PC-9 (cell line): ENCODE data around the gene VPS13D. TPM values are rescaled to one million over a fixed set of nuclear protein-coding genes. Genes with fewer than 3 reads are reported as not detected.

Experiments used
- BruUV-seq: library from RNA; stranded (reverse); fragments of 400-500 nt; replicated peaks from 2 replicates; lab custom pipeline; 2021; lab: Mats Ljungman, UMichigan
- CTCF ChIA-PET: fragments of 300-600 bp; sonication (Branson Sonifier 250); formaldehyde crosslinking; loops from one replicate; lab custom pipeline; 2022; ENCODE audit warnings: antibody characterized with exemption; lab: Charles Lee
- POLR2A ChIA-PET: fragments of 300-600 bp; sonication (Branson Sonifier 250); formaldehyde crosslinking; loops from one replicate; lab custom pipeline; 2022; ENCODE audit warnings: antibody characterized with exemption; ENCODE audit not compliant: unreplicated experiment; lab: Charles Lee
- DNase-seq, 2 experiments: peaks; one replicate each; pipeline versions ENCODE4 v3.0.0 to v3.0.0-alpha.2; 2015 to 2022; ENCODE audit warnings: mixed read lengths in 1 of 2
- H2AFZ ChIP-seq: fragments of 200-600 bp; sonication (generic); 2 replicates; pipeline ENCODE4 v1.8.1; 2017; ENCODE audit warnings: antibody characterized with exemption
- H3F3A ChIP-seq: fragments of 200-600 bp; sonication (generic); 2 replicates; pipeline ENCODE4 v1.8.1; 2017; ENCODE audit warnings: antibody characterized with exemption, mild to moderate bottlenecking, low read depth; ENCODE audit not compliant: insufficient read depth
- H3K27ac ChIP-seq: fragments of 200-600 bp; sonication (generic); 2 replicates; pipeline ENCODE4 v1.6.1; 2016; ENCODE audit warnings: mixed run types
- H3K27me3 ChIP-seq: fragments of 200-600 bp; sonication (generic); 2 replicates; pipeline ENCODE4 v1.6.1; 2016; ENCODE audit warnings: low read depth, mixed run types; ENCODE audit not compliant: insufficient read depth
- H3K36me3 ChIP-seq: fragments of 200-600 bp; sonication (generic); 2 replicates; pipeline ENCODE4 v1.6.1; 2016; ENCODE audit warnings: low read depth, mixed run types
- H3K4me1 ChIP-seq: fragments of 200-600 bp; sonication (generic); replicated peaks from 2 replicates; pipeline ENCODE4 v1.6.1; 2016; ENCODE audit warnings: mixed run types; ENCODE audit not compliant: insufficient read depth
- H3K4me2 ChIP-seq: fragments of 200-600 bp; sonication (generic); 2 replicates; pipeline ENCODE4 v1.6.1; 2017; ENCODE audit warnings: mixed run types
- H3K4me3 ChIP-seq: fragments of 200-600 bp; sonication (generic); 2 replicates; pipeline ENCODE4 v1.6.1; 2016; ENCODE audit warnings: mixed run types
- H3K79me2 ChIP-seq: fragments of 200-600 bp; sonication (generic); 2 replicates; pipeline ENCODE4 v1.6.1; 2017; ENCODE audit warnings: low read depth, mixed run types
- H3K9me2 ChIP-seq: fragments of 200-600 bp; sonication (generic); 2 replicates; pipeline ENCODE4 v1.8.1; 2017; ENCODE audit warnings: mild to moderate bottlenecking; ENCODE audit not compliant: insufficient read depth
- H3K9me3 ChIP-seq: fragments of 200-600 bp; sonication (generic); 2 replicates; pipeline ENCODE4 v1.8.1; 2016; ENCODE audit warnings: low read depth; ENCODE audit not compliant: insufficient read depth
- H4K20me1 ChIP-seq: fragments of 200-600 bp; sonication (generic); 2 replicates; pipeline ENCODE4 v1.8.1; 2017; ENCODE audit not compliant: insufficient read depth
- CTCF ChIP-seq: fragments of 200-600 bp; sonication (generic); conservative IDR thresholded peaks from 2 replicates; pipeline ENCODE4 v1.6.1; 2017; ENCODE audit warnings: mixed run types, antibody characterized with exemption, mild to moderate bottlenecking, moderate library complexity
- EZH2 ChIP-seq: fragments of 200-600 bp; sonication (generic); IDR thresholded peaks from 2 replicates; pipeline ENCODE4 v1.8.0; 2017; ENCODE audit warnings: antibody characterized with exemption, low read depth
- intact Hi-C: fragments of 100-400 bp; cut with micrococcal nuclease; formaldehyde crosslinking; loops from one replicate; pipeline ENCODE4 v1.10.0; 2022; ENCODE audit not compliant: unreplicated experiment
- total RNA-seq: library from RNA; stranded (reverse); gene quantifications from 2 replicates; pipeline ENCODE4 v1.2.3, GENCODE V29; 2021

Gene VPS13D
- total RNA-seq, 1 experiment from 2014 or later, result 36.2 TPM

GRCh38 chr1:12531179-12531499 is 301.3 kb downstream of the VPS13D start:
- Histone ChIP-seq H4K20me1 (no peaks in the 10 kb centered on the region), H3K4me2 (no peak overlapping the region), H3K9me2 (no peaks in the 10 kb centered on the region), H3F3A (peaks cover 22% of the 10 kb centered on the region; the same call in 1 of the 2 replicates), H3K4me3 (no peak overlapping the region), H3K27ac (no peak overlapping the region), H2AFZ (no peak overlapping the region), H3K9me3 (no peaks in the 10 kb centered on the region), H3K27me3 (no peaks in the 10 kb centered on the region), H3K79me2 (no peaks in the 10 kb centered on the region), H3K4me1 (peaks cover 36% of the 10 kb centered on the region), H3K36me3 (no peaks in the 10 kb centered on the region)
- intact Hi-C loops, result no loop called here
- no TSS peak for BruUV-seq
- no peak for DNase-seq
- CTCF ChIA-PET, result no interaction called here
- TF ChIP-seq CTCF (no peak), EZH2 (no peak)
- POLR2A ChIA-PET, result no interaction called here

- H3K4me2 ChIP-seq, result no peak overlapping the region
- H3K9me2 ChIP-seq, result no peaks in the 10 kb centered on the region
- H3K27ac ChIP-seq, result no peak overlapping the region
- no peaks in the 10 kb centered on the region for H3K9me3 ChIP-seq
- intact Hi-C loops, result no loop called here
- peaks cover 28% of the 10 kb centered on the region for H3K4me1 ChIP-seq
- no peaks in the 10 kb centered on the region for H3K79me2 ChIP-seq
- no peaks in the 10 kb centered on the region for H3K27me3 ChIP-seq
- no peaks in the 10 kb centered on the region for H4K20me1 ChIP-seq
- CTCF ChIA-PET, result no interaction called here
- TF ChIP-seq CTCF (no peak), EZH2 (no peak)
- H2AFZ ChIP-seq, result no peak overlapping the region
- no TSS peak for BruUV-seq
- no peaks in the 10 kb centered on the region for H3K36me3 ChIP-seq
- POLR2A ChIA-PET, result no interaction called here
- H3F3A ChIP-seq, result peaks cover 22% of the 10 kb centered on the region; the same call in 1 of the 2 replicates
- no peak for DNase-seq
- H3K4me3 ChIP-seq, result no peak overlapping the region
Measured at GRCh38 chr1:12532405-12533315, 302.8 kb downstream of the VPS13D start.

- H3K27me3 ChIP-seq, result no peaks in the 10 kb centered on the region
- DNase-seq, result no peak
- no peak overlapping the region for H3K4me3 ChIP-seq
- BruUV-seq, result no TSS peak
- no peaks in the 10 kb centered on the region for H3K79me2 ChIP-seq
- 0 out of 2 replicates have a peak, but pooled peaks cover 4% of the 10 kb centered on the region for H3F3A ChIP-seq
- H2AFZ ChIP-seq, result no peak overlapping the region
- intact Hi-C loops, result no loop called here
- ChIA-PET POLR2A (no interaction called here), CTCF (interaction anchor here (0.7 kb wide), 1 partner anchor 350 kb away, joined by 4 read pairs; no protein-coding TSS in a partner anchor)
- H3K4me1 ChIP-seq, result no peaks in the 10 kb centered on the region
- H3K9me3 ChIP-seq, result no peaks in the 10 kb centered on the region
- no peak overlapping the region for H3K4me2 ChIP-seq
- H4K20me1 ChIP-seq, result no peaks in the 10 kb centered on the region
- H3K36me3 ChIP-seq, result no peaks in the 10 kb centered on the region
- H3K9me2 ChIP-seq, result no peaks in the 10 kb centered on the region
- H3K27ac ChIP-seq, result no peak overlapping the region
- no peak for TF ChIP-seq EZH2
- TF ChIP-seq CTCF, result no peak
Measured at GRCh38 chr1:12536023-12536639, 306.3 kb downstream of the VPS13D start.
